Measurements from ENCODE around the gene KIAA0930.

Gene KIAA0930

GRCh38 chr22:45212992-45213751 lies 27.5 kb downstream of the KIAA0930 start:
- no peak for DNase-seq

GRCh38 chr22:45212306-45212709 lies 28.4 kb downstream of the KIAA0930 start:
- no peak for DNase-seq

- no peak for DNase-seq
Measured at GRCh38 chr22:45211848-45212247, 28.8 kb downstream of the KIAA0930 start.

DNA sequence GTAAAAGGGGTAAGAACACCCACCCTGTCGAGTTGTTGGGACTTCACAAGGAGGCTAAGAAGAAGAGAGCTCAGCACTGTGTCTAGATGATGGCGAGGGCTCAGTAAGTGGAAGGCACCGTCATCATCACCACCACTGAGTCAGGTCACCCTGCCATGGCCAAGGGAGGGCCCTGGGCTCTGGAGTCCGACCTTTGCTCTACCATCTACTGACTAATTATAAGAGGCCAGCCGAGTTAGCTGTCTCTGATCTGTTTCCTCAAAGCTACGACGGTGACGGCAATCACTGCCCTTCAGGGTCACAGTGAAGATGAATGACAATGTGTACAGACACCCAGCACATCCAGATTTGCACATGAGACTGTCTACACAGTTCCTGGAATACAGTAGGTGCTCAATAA lies 29.3 kb downstream of the KIAA0930 start:
- DNase-seq = no peak

DNA sequence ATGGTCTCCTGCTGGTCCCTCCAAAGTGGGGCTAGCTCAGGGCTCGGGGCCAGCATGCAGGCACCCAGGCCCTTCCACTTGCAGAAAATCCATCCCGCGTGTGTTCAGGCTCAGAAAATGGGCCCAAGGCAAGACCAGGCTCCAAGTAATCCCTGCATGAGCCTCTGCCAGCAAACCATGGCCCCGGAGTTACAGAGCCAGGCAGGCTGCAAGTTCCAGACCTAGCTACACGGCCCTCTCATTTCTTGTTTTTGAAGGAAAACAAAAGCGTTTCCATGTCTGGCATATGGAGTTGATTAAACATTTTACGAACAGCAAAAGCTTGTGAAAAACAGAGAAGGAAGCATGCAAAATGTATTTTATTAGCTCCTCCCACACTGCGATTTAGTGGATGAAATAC lies 29.7 kb downstream of the KIAA0930 start:
- no peak for DNase-seq

DNA sequence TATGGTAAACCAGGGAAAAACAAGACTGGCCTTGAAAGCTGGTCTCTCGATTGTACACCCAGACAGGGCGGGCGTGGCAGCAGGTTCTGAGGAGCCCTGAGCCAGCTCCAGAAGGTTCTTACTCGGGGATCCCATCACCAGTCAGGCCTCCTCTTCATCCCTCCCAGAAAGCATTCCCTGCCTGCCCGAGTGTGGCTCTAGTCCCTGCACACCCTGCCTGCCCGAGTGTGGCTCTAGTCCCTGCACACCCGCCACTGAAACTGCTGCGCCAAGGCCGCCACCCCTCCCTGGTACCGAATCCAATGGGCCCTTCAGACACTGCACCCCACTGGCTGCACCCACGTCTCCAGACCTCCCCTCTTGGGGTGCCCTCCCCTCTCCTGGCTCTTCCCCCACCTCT lies 30.1 kb downstream of the KIAA0930 start:
- DNase-seq = no peak

- DNase-seq = no peak
Measured at GRCh38 chr22:45210174-45210573, 30.5 kb downstream of the KIAA0930 start.

- DNase-seq = peak; percentile 26
Measured at GRCh38 chr22:45208993-45209838, 31.5 kb downstream of the KIAA0930 start.

GRCh38 chr22:45208696-45208992 lies 32.0 kb downstream of the KIAA0930 start:
- DNase-seq = no peak

DNA sequence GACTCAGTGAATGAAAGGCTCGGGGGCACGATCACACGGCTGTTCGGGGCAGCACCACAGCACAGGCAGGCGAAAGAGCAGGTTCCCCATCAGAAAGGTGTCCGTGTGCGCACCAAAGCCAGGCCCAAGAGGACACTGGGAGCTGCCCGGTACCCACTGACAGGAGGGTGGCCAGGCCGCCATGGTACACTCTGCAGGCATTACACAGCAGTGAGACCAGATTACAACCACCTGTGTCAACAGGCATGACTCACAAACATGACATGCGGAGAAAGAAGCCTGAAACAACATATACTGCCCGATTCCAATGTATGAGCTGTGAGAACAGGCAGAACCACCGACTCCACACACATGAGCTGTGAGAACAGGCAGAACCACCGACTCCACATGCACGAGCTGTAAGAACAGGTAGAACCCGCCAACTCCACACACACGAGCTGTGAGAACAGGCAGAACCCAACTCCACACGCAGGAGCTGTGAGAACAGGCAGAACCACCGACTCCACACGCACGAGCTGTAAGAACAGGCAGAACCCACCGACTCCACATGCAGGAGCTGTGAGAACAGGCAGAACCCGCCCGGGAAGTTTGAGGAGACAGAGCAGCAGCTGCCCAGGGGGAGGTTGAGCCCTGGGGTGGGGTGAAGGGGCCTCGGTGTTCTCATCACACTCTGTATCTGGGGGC lies 32.6 kb downstream of the KIAA0930 start:
- DNase-seq = no peak

GRCh38 chr22:45207533-45207932 lies 33.2 kb downstream of the KIAA0930 start:
- DNase-seq = no peak

- DNase-seq = no peak
Measured at GRCh38 chr22:45206233-45206632, 34.5 kb downstream of the KIAA0930 start.

DNA sequence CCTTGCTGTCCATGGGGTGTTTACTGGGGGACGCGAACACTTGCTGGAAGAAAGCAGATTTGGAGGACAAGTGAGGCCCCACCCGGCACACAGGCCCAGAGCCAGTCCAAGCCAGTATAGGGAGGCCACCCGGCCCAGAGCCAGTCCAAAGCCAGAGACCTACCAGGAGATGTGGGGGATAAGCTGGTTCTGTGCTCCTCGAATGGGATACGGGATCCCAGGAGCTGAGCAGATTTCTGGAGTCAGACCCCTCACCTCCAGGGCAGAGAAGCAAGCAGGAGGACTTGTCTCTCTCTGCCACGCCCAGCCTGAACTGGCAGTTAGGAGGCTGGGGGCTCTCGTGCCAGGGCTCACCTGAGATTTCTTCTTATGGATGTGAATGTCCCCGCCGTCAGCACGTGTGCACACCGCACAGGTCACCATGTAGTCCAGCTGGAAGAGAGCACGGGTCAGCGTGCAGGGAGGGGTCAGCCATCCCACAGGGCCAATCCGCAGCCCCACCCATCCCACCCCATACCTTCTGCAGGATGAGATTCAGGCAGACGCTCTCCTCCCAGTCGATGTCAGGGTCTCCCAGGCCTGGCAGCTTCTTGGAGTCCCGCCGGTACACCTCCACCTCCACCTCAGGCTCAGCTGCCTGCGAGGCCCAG lies 35.3 kb downstream of the KIAA0930 start:
- no peak for DNase-seq

- DNase-seq = no peak
Measured at GRCh38 chr22:45204819-45205218, 35.9 kb downstream of the KIAA0930 start.

DNA sequence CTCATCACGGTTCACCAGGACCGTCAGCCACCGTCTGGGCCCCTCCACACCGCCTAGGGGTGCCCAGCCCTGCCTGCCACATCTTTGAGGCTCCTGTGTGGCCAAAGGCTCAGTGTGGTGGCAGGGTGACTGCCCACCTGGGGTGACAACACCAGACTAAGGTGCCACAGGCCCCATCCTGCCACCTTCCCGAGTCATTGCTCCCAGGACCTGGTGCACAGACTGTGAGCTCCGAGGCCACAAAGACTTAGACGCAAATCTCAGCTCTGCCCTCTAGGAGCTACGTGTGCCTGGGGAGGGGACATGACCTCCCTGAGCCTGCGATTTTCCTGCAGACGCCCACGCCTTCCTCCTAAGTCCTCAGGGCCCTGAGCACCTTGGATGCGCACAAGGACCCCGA lies 36.5 kb downstream of the KIAA0930 start:
- DNase-seq = no peak

DNA sequence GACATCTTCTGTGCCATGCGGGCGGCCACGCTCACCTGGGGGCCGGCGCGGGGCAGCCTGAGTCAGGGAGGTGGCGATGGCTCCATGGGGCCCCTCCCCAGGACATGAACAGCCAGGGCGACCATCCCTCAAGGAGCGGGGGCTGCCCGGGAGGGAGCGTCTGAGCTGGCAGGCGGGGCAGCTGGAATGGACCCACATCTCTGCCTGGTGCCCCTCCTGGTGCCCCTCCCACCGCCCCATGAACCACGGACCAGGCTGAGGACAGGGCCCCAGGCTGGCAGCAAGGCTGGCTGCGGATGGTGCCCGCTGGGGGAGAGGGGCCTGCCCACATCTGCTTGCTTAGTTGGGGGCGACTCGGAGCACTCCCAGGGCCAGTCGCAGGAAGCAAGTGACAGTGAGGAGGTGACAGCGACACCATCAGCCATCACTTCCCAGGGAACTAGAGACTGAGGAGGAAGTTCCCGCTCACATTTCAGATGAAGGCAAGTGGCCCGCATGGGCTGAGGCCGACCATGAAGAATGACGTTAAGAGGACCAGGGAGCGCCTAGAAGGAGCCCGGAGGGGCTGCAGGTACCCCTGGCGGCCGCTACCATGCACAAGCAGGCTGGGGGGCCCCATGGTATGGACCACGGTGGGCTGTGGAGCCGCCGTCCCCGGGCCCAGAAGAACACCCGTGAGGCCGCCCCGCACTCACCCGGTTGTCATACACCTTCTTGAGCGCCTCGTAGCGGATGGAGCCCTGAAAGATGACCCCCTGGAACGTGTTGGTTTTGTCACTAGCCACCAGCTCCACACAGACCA lies 37.3 kb downstream of the KIAA0930 start:
- no peak for DNase-seq

- DNase-seq = no peak
Measured at GRCh38 chr22:45202333-45203149, 38.2 kb downstream of the KIAA0930 start.

DNA sequence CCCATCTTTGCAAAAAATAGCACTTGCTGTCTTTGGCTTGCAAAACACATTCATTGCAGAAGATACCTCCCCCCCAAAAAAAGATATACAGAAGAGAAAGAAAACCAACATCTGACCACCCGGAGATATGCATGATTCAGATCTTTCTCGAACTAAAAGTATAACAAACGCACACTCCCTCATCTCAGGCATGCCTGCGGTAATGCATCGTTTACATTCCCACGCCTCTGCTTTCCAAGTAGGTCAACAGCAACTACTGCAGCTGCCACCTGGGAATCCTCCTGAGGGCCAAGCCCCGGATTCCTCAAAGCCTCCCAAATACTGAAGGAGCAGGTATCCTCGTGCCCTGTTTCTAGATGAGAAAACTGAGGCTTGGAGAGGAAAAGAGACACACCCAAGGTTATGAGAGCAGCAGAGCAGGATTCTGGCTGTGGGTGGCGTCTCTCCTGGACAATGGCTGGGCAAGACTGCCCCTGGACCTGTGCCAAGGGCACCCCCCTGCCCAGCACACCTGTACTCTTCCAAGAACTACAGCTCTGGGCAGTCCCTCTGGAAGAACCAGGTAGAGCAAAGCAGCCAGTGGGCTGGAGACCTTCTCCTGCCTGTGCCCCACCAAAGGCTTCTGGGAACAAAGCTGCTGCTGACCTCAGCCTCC lies 38.9 kb downstream of the KIAA0930 start:
- no peak for DNase-seq

DNA sequence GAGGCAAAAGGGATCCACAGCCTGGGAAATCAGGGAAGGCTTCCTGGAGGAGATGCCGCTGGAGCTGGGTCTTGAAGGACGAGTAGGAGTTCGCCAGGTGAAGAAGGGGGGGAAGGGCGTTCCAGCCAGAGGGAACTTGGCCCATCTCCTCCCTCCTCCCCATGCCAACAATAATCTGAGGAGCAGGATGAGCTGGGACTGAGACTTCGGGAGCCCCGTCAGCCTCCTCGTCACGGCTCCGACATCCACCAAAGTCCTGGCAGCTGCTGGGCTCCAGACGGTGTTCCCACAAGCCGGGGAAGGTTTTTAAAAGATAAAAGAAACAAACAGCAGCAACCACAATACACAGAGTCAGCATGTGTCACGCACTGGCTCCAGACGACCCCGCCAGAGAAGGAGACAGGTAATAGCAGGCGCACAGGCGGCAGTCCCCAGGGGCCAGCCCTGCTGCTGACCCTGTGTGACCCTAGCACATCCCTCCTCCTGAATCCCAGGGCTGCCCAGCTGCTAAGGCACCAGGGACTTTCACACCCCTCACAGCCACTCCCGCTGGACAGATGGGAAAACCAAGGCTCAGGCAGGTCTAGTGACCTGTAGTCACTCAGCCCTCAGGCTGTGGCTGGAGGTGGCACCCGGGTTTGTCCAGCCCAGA lies 39.7 kb downstream of the KIAA0930 start:
- no peak for DNase-seq

- DNase-seq = no peak
Measured at GRCh38 chr22:45200230-45200629, 40.5 kb downstream of the KIAA0930 start.

Measured in stimulated activated CD4-positive, alpha-beta T cell treated with anti-CD3 and anti-CD28 coated beads, Interleukin-4, amount 100 ng/mL, for 24 hours (primary cell).